ENCODE measurements around the gene ETS2. TPM values are rescaled to one million over a fixed set of nuclear protein-coding genes. Genes with fewer than 3 reads are reported as not detected.
A peak's percentile ranks its signal among the peaks of the same experiment; 100 is the strongest.
"Not testable (repeated sequence)": the region's sequence is repeated elsewhere in the genome, so short reads cannot be mapped to it uniquely, and the experiment has no call there.

The ETS2 gene
- total RNA-seq, 1 experiment from 2014 or later: 20.8 TPM

DNA sequence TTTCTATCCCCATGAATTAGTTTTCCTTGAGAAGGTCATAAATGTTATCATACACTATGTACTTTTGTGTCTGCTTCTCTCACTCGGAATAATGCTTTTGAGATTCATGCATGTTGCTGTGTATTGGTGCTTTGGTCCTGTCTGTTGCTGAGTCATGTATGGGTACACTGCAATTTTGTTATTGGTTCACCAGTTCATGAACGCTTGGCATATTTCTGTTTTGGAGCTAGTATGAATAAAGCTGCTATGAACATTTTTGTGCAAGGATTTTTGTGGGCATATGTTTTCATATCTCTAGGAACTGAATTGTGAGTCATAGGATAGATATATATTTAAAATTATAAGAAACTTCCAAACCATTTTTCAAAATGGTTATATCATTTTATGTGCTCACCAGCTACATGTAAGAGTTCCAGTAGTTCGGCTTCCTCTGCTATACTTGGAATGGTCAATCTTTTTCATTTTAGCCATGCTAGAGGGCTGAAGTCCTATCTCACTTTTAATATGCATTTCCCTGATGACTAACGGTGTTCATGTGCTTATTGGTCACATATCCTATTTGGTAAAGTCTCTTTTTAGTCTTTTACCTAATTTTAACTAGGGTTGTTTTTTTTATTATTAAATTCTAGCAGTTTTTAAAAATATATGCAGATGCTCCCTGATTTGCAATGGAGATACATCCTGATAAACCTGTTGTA is 38.2 kb downstream of the ETS2 start:
- in situ Hi-C loops (cut with HindIII; ENCODE audit: low pct_unique_long_range_greater_than_20kb, low sequenced_read_pairs): no loop called here
- DNase-seq (ENCODE audit: low read depth): no peak

DNA sequence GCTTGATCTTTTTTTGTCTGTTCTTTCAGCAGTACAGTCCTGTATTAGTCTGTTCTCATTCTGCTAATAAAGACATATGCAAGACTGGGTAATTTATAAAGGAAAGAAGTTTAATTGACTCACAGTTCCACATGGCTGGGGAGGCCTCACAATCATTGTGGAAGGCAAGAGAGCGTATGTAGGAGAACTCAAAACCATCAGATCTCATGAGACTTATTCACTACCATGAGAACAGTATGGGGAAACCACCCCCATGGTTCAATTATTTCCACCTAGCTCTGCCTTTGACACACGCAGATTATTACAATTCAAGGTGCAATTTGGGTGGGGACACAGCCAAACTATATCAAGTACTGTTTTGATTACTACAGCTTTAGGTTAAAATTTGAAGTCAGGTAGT is 39.6 kb downstream of the ETS2 start:
- in situ Hi-C loops (cut with HindIII; ENCODE audit: low pct_unique_long_range_greater_than_20kb, low sequenced_read_pairs); DNase-seq (ENCODE audit: low read depth): not testable (repeated sequence)

DNA sequence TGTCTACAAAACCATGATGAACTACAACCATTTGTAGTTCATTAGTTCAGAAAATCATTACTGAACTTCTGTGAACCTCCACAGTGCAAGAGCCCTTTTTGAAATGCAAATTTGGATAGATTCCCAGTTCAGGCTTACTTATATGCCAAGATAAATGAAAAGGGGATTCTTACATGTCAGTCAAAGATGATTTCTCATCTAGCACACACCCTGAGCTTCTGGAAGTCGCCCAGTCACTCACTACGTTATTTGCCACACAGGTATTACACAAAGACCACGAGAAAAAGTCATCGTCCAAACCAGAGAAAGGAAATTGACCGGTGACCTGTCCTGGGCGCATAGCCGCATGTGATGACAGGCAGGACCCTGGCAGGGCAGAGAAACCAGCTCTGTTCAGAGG is 41.8 kb downstream of the ETS2 start:
- in situ Hi-C loops (cut with HindIII; ENCODE audit: low pct_unique_long_range_greater_than_20kb, low sequenced_read_pairs): no loop called here
- DNase-seq (ENCODE audit: low read depth): no peak

DNA sequence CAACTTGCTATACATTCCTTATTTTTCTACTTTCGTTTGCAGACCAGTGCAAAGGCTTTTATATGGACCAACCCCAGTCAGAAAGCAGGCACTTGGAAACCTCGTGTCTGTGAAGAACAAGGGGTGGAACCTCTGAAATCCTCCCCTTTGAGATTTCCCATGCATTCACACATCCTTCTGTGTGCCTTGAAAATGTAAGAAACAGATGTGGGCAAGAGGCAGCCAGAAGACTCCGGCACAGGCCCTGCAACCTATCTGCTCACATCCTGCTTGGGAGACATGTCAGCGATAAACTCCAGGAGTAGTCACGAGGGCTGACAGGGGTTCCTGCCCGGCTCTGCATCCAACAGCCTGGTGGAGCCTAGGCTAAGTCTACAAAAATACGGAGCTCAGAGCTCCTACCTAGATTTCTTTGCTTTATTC is 42.5 kb downstream of the ETS2 start:
- no peak for DNase-seq (ENCODE audit: low read depth)

DNA sequence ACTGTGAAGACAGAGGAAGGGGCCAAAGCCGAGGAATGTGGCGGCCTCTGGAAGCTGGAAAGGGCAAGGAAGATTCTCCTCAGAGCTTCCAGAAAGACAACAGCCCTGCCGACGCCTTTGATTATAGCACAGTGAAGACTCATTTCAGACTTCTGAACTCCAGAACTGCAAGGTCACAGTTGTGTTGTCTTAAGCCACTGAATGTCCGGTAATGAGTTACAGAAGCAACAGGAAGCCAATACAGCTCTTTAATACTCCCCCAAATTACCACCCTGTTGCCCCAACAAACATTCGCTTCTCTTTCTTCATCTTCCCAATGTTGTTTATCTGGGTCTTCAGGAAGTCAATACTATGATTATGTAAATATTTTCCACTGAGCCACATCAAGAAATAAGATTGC is 44.0 kb downstream of the ETS2 start:
- DNase-seq (ENCODE audit: low read depth): no peak
- in situ Hi-C loops (cut with HindIII; ENCODE audit: low pct_unique_long_range_greater_than_20kb, low sequenced_read_pairs): no loop called here

More for the DNA sequence above, 42.5 kb downstream of the ETS2 start:
- in situ Hi-C loops (cut with HindIII; ENCODE audit: low pct_unique_long_range_greater_than_20kb, low sequenced_read_pairs): no loop called here

DNA sequence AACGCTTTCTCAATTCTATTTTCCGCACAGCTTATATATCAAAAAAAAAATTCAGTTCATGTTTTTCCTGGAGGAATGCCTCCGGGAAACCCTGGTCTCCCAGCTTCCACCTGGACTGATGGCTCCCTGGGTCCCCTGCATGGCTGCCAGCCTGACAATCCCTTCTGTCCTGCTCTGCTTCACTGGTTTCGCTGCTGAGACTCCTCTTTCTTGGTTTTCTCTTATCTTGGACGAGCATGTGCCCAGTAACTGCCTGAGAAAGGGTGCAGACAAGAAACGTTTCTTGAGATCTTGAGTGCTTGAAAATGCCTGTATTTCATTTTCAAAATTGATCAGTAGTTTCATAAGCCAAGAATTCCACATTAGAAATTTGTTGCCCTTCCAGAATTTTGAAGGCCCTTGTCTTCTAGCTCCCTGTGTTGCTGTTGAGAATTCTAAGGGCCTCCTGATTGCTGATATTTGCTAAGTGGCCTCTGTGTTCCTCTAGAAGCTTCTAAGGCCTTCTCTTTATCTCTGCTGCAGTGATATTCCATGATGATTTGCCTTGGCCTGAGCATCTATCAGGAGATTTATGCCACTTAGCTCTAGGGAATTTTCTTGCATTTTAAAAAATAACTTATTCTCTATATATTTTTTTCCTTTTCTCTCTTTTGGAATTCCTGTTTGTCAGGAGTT is 44.7 kb downstream of the ETS2 start:
- no peak for DNase-seq (ENCODE audit: low read depth)
- in situ Hi-C loops (cut with HindIII; ENCODE audit: low pct_unique_long_range_greater_than_20kb, low sequenced_read_pairs): no loop called here

DNA sequence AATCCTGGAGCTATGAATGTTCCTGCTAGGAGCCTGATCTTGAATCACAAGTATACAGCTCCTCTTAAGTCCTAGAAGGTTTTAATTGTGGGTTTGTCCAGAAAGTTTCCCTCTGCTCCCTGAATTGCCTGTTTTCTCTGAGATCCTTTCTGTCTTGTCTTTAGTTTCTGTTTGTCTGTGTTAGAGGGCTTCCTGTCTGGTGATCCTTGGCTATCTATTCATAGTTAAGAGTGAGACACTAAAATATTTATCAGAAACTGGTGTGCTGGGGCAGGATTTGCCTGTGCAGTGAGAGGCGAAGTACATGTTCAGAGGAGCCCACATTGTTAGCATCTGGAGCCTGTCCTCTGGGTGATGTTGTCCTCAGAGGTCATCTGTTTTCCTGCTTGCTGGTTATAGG is 45.4 kb downstream of the ETS2 start:
- DNase-seq (ENCODE audit: low read depth): no peak
- in situ Hi-C loops (cut with HindIII; ENCODE audit: low pct_unique_long_range_greater_than_20kb, low sequenced_read_pairs): no loop called here

DNA sequence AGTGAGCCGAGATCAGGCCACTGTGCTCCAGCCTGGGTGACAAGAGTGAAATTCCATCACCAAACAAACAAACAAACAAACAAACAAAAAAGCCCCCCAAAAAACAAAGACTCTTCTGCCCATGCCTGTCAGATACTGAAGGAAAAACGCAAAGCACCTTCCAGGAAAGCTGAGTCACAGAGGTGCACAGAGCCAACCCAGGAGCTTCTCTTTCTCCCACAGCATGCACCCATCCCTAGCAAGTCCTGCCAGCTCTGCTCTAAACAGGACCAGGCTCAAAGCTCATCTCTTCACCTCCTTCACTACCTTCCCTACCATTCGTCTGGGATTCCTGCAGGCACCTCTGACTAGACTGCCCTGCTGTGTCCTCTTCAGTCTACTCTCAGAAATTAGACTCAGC is 46.5 kb downstream of the ETS2 start:
- DNase-seq (ENCODE audit: low read depth): no peak
- in situ Hi-C loops (cut with HindIII; ENCODE audit: low pct_unique_long_range_greater_than_20kb, low sequenced_read_pairs): no loop called here

DNA sequence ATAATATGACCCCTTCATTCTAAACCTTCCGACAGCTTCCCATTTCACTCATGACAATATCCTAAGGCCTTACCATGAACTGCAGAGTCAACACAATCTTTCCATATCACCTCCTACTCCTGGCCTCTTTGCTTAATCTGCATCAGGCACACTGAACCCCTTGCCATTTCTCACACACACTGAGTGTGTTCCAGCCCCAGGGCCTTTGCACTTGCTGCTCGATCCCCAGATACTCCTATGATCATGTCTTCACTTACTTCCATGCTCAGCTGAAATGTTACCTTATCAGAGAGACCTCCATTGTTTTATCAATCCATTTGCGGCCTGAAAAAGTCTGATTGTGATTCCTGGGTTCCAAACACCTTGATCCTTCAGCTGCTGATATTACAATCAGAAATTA is 47.0 kb downstream of the ETS2 start:
- in situ Hi-C loops (cut with HindIII; ENCODE audit: low pct_unique_long_range_greater_than_20kb, low sequenced_read_pairs): no loop called here
- DNase-seq (ENCODE audit: low read depth): no peak

DNA sequence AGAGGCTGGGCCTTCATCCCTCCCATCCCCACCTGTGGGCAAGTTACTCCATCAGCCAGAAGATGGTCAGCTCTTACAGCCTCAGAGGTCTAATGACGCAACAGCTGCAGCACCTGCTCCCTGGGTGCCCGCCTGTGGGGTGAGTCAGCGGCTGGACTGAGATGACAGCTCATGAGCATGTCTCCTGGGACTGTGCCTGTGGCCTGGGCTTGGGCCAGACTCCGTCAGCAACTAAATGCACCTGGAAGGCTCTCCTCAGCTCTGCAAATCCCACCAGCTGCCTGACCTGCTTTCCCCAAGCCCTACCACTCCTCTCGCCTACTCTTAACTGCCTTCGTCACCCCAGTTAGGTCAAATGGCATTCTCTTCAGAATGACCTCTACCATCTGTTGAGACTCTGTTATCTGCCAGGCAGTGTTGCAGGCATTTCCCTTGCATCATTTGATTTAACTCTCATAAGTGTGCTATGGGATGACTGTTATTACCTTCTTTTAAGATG is 47.7 kb downstream of the ETS2 start:
- in situ Hi-C loops (cut with HindIII; ENCODE audit: low pct_unique_long_range_greater_than_20kb, low sequenced_read_pairs): no loop called here
- DNase-seq (ENCODE audit: low read depth): peak; percentile 45

DNA sequence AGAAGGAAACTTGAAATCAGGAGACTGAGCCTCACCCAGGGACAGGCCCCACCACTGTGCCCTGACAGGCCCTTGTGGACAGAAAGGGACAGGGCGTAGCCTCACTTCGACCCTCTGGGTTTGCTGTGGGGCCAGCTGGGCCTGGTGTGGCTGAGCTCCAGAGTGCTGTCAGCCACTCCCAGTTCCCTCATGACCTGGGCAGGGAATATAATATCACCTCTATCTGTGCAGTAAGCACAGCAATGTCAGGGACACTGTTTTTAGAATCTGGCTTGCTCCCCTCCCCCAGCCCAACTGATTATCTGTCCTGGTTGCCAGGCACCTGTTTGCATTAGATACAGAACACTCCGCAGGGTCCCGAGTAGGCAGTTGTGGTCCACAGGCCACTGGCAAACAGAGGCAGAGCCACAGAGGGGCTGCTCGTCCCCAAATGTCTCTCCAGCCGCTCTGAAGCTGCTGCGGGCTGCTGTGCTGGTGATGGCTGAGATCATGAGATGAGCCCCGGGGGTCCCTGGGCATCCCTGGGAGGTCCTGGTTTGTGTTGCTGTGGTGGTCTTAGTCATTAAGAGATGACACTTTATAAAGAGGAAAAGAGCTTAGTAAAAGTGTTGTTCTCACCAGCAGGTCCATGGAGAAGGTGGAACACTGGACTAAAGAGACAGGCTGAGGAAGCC is 51.6 kb downstream of the ETS2 start:
- DNase-seq (ENCODE audit: low read depth): no peak
- in situ Hi-C loops (cut with HindIII; ENCODE audit: low pct_unique_long_range_greater_than_20kb, low sequenced_read_pairs): no loop called here

DNA sequence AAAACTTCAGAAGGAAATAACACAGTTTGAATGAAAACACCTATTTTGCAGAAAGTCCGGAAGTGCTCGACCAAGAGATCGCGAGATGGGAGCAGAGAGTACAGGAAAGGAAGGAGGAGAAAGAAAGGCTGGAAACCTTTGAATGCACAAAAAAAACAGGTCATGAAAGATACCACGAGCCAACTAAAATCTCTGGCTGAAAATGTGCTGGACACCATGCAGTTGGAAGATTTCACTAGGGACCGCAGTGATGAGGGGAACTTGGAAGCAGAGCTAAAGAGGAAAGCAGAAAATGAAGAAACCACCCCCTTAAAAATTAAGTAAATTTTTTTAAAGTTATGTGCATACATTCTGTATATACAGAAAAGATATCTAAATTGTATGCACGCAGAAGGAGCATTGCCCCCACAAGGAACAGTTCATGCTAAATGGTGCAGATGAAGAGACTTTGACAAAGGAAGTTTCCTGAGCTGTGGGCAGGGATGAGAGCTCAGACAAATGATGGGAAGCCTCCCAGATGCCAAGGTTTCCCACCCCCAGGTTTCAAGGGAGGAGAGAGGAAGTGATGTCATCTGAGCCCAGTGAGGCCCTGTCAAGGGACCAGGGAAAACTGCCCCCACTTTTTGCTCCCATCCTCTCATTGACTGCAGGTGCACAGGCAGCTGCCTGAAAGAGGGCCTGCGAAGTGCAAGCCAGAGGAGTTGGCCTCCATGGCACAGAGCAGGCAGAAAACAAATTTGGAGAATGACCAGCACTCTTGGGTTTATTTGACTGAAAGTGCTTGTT is 52.5 kb downstream of the ETS2 start:
- in situ Hi-C loops (cut with HindIII; ENCODE audit: low pct_unique_long_range_greater_than_20kb, low sequenced_read_pairs): no loop called here
- no peak for DNase-seq (ENCODE audit: low read depth)

DNA sequence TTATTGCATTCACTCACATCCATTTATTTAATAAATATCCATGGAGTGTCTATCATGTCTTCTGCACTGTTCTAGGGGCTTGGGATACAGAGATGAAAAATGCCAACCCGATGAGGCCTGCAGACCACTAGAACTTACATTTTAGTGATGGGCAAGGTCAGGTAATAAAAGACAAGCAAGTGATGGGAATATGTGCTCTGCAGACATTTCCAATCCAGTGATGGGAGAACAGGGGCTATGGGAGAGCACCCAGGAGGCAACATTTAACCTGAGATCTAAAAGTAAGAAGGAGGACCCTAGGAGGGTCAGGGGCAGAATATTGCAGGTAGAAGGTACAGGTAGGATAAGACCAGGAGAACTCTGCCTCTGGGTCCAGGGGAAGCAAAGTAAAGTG is 53.1 kb downstream of the ETS2 start:
- DNase-seq (ENCODE audit: low read depth): no peak
- in situ Hi-C loops (cut with HindIII; ENCODE audit: low pct_unique_long_range_greater_than_20kb, low sequenced_read_pairs): no loop called here

DNA sequence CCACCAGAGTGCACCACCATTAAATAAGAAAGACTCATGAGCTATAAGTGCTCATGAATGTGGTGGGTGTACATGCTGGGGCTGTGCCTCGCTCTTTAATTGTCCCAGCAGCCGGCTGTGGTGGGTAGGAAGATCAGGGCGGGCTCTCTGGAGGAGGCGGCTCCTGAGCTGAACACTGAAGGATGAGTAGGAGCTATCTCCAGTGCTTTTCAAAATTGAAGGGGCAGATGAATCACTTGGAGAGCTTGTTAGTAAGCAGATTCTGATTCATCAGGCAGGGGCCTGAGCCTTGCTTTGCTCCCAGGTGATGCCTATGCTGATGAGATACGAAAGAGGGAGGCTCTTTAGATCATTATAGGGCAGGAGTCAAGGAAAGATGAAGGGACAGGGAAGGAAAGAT is 54.1 kb downstream of the ETS2 start:
- in situ Hi-C loops (cut with HindIII; ENCODE audit: low pct_unique_long_range_greater_than_20kb, low sequenced_read_pairs): no loop called here
- no peak for DNase-seq (ENCODE audit: low read depth)

DNA sequence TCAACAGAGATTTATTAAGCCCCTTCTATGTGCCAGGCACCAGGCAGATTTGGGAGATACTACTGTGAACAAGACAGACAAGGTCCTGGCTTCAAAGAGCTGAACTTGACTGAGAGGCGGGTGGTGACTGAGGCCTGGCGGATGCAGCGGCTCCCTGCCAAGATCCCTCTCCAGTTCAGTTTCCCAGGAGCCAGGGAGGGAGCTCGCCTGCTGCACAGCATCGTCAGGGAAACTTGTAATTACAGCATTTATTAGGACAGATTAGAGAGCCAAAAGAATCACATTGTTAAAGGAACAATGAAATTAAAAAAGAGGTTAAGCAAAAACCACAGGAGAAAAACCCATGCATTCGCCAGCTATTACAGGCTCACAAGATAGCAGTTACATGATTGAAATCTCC is 55.3 kb downstream of the ETS2 start:
- in situ Hi-C loops (cut with HindIII; ENCODE audit: low pct_unique_long_range_greater_than_20kb, low sequenced_read_pairs): no loop called here
- DNase-seq (ENCODE audit: low read depth): no peak

DNA sequence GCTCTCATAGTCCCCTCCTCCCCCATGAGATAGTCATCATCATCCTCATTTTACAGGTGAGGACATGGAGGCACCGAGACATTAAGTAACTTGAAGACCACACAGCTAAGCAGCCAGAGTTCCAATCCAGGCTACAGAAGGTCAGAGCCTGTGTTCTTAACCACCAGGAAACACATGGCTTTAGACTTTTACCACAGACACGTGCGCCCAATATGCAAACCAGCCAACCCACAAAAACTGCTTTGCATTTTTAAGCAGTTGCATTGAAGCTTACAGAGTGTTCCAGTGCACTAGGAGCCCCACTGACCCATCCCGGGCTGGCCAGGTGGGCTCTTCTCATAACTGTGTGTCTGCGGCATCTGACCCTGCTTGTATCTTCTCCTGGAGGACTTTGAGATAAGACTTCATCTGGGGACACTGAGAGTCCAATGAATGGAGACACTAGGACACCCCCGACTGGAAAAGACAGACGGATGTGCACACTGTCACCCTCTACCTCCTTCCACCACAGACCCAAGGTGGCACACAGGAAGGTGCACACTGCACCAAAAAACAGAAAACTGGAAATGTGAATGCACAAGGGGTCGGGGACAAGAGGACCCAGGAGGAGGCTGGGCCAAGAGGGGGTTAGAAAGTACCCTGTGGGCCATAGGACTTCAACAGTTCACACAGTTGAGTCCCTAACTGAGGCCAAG is 56.4 kb downstream of the ETS2 start:
- DNase-seq (ENCODE audit: low read depth): no peak

DNA sequence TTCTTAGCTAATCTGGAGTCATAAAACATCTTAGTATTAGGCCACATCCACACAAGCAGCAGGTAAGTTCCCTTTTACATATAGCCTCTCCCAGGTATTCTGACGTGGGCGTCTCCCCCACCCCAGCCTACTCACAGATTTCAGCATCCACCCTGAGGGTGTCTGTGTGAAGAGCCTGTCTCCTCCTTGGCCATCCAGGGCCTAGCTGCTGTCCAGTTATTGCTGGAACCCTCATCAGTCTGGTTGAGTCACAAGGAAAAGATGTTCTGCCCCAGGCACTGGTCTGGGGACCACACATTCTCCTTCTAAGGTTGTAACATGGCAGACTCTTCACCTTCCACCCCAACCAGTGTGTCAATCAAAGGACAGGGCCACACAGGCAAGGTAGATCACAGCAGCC is 57.6 kb downstream of the ETS2 start:
- in situ Hi-C loops (cut with HindIII; ENCODE audit: low pct_unique_long_range_greater_than_20kb, low sequenced_read_pairs): no loop called here
- no peak for DNase-seq (ENCODE audit: low read depth)

More for the DNA sequence above, 56.4 kb downstream of the ETS2 start:
- in situ Hi-C loops (cut with HindIII; ENCODE audit: low pct_unique_long_range_greater_than_20kb, low sequenced_read_pairs): no loop called here

DNA sequence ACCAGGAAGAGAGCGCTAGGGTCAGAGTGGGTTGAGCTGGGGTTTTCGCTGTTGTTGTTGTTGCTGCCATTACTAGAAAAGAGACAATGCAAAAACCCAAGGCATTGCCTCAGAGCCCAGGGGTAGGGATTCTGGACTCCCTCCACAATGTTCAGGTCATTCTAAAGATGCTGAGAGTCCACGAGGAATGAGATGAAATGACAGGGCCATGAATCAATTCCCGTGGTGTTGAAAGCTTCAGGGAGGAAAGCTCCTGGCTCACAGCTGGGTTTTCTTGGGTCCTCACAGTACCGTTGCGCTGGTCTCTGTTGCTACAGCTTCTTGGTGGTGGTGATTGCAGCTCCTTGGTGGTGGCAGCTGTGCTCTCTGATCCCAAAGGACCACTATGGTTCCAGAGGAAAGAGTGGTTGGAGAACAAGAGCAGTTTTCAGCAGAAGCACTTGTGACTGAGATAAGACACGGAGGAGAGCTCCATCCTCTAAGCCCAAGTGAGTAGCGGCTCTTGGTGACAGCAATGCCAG is 58.2 kb downstream of the ETS2 start:
- in situ Hi-C loops (cut with HindIII; ENCODE audit: low pct_unique_long_range_greater_than_20kb, low sequenced_read_pairs): no loop called here
- no peak for DNase-seq (ENCODE audit: low read depth)

All from Caki2 (cell line).